H9 (cell line): ENCODE results near the gene ZNF14. TPM values are rescaled to one million over a fixed set of nuclear protein-coding genes. Genes with fewer than 3 reads are reported as not detected.
"Not testable (repeated sequence)": the region's sequence is repeated elsewhere in the genome, so short reads cannot be mapped to it uniquely, and the experiment has no call there.

ENCODE experiments used
- DNase-seq: peaks from one replicate; pipeline ENCODE4 v3.0.0-alpha.2; 2017
- H2AFZ ChIP-seq: one replicate; pipeline ENCODE4 v1.6.1; 2013; ENCODE audit warnings: mild to moderate bottlenecking, low read length, control low read depth, moderate library complexity
- H2AK5ac ChIP-seq: 2 replicates; pipeline ENCODE4 v1.6.1; 2013; ENCODE audit warnings: low read length, control low read depth, mixed read lengths; ENCODE audit not compliant: insufficient read length
- H2BK120ac ChIP-seq: one replicate; pipeline ENCODE4 v1.6.1; 2013; ENCODE audit warnings: low read depth, mild to moderate bottlenecking, low read length, control low read depth, inconsistent platforms; ENCODE audit not compliant: poor library complexity, severe bottlenecking
- H2BK12ac ChIP-seq: 2 replicates; pipeline ENCODE4 v1.6.1; 2013; ENCODE audit warnings: low read length, control low read depth, mixed read lengths, low read depth; ENCODE audit not compliant: insufficient read length
- H2BK15ac ChIP-seq: 2 replicates; pipeline ENCODE4 v1.6.1; 2013; ENCODE audit warnings: low read depth, low read length, control low read depth
- H2BK20ac ChIP-seq: one replicate; pipeline ENCODE4 v1.6.1; 2013; ENCODE audit warnings: low read depth, mild to moderate bottlenecking, low read length, control low read depth, inconsistent platforms; ENCODE audit not compliant: poor library complexity, severe bottlenecking
- H2BK5ac ChIP-seq: 2 replicates; pipeline ENCODE4 v1.6.1; 2013; ENCODE audit warnings: low read length, control low read depth, mixed read lengths; ENCODE audit not compliant: insufficient read length
- H3K14ac ChIP-seq: 2 replicates; pipeline ENCODE4 v1.6.1; 2013; ENCODE audit warnings: low read length, control low read depth; ENCODE audit not compliant: insufficient read depth
- H3K18ac ChIP-seq: 2 replicates; pipeline ENCODE4 v1.6.1; 2013; ENCODE audit warnings: low read depth, mild to moderate bottlenecking, mixed read lengths, low read length, control low read depth; ENCODE audit not compliant: insufficient read length
- H3K23ac ChIP-seq: 2 replicates; pipeline ENCODE4 v1.6.1; 2013; ENCODE audit warnings: low read length, control low read depth, mixed read lengths, low read depth; ENCODE audit not compliant: insufficient read length
- H3K23me2 ChIP-seq: 2 replicates; pipeline ENCODE4 v1.6.1; 2013; ENCODE audit warnings: low read depth, mild to moderate bottlenecking, mixed read lengths, low read length, control low read depth; ENCODE audit not compliant: insufficient read length, poor library complexity, severe bottlenecking
- H3K27ac ChIP-seq: 2 replicates; pipeline ENCODE4 v1.5.1; 2013; ENCODE audit warnings: low read length, control low read depth, mixed read lengths, low read depth; ENCODE audit not compliant: insufficient read length
- H3K27me3 ChIP-seq: 2 replicates; pipeline ENCODE4 v1.6.1; 2013; ENCODE audit warnings: low read length, control low read depth, inconsistent platforms; ENCODE audit not compliant: insufficient read depth
- H3K4ac ChIP-seq: 2 replicates; pipeline ENCODE4 v1.6.1; 2013; ENCODE audit warnings: low read depth, mild to moderate bottlenecking, control low read depth, inconsistent platforms, low read length, moderate library complexity
- H3K4me1 ChIP-seq: 2 replicates; pipeline ENCODE4 v1.6.1; 2013; ENCODE audit warnings: low read length, control low read depth, inconsistent platforms; ENCODE audit not compliant: insufficient read depth
- H3K4me2 ChIP-seq: 2 replicates; pipeline ENCODE4 v1.6.1; 2013; ENCODE audit warnings: low read length, control low read depth, mixed read lengths; ENCODE audit not compliant: insufficient read length, insufficient read depth
- H3K56ac ChIP-seq: 2 replicates; pipeline ENCODE4 v1.6.1; 2013; ENCODE audit warnings: low read depth, mild to moderate bottlenecking, mixed read lengths, low read length, control low read depth; ENCODE audit not compliant: insufficient read length
- H3K79me1 ChIP-seq: 2 replicates; pipeline ENCODE4 v1.6.1; 2013; ENCODE audit warnings: low read depth, mild to moderate bottlenecking, moderate library complexity, low read length, control low read depth, inconsistent platforms; ENCODE audit not compliant: insufficient read depth, poor library complexity, severe bottlenecking
- H3K79me2 ChIP-seq: 2 replicates; pipeline ENCODE4 v1.6.1; 2013; ENCODE audit warnings: low read length, control low read depth, inconsistent platforms; ENCODE audit not compliant: insufficient read depth
- H3K9ac ChIP-seq: 2 replicates; pipeline ENCODE4 v1.6.1; 2013; ENCODE audit warnings: low read length, control low read depth, mixed read lengths; ENCODE audit not compliant: insufficient read length; ENCODE audit errors: extremely low read depth
- H3K9me3 ChIP-seq: one replicate; pipeline ENCODE4 v1.6.1; 2013; ENCODE audit warnings: low read depth, low read length, inconsistent platforms; ENCODE audit not compliant: control insufficient read depth
- H3T11ph ChIP-seq: one replicate; pipeline ENCODE4 v1.6.1; 2013; ENCODE audit warnings: mild to moderate bottlenecking, low read length, control low read depth, inconsistent platforms
- H4K20me1 ChIP-seq: one replicate; pipeline ENCODE4 v1.6.1; 2013; ENCODE audit not compliant: control insufficient read depth, insufficient read length, insufficient read depth
- H4K5ac ChIP-seq: 2 replicates; pipeline ENCODE4 v1.6.1; 2013; ENCODE audit warnings: low read depth, mild to moderate bottlenecking, mixed read lengths, low read length, control low read depth; ENCODE audit not compliant: insufficient read length
- H4K8ac ChIP-seq: replicated peaks from 2 replicates; pipeline ENCODE4 v1.6.1; 2013; ENCODE audit warnings: low read length, control low read depth, mixed read lengths, low read depth; ENCODE audit not compliant: insufficient read length
- H4K91ac ChIP-seq: 2 replicates; pipeline ENCODE4 v1.6.1; 2013; ENCODE audit warnings: low read depth, mild to moderate bottlenecking, moderate library complexity, mixed read lengths, low read length, control low read depth; ENCODE audit not compliant: insufficient read length
- H3K27ac Mint-ChIP-seq, 3 experiments: 2 replicates in 2 of 3; 3 replicates in 1 of 3; pipeline ENCODE4 v1.8.0; 2020 to 2021; ENCODE audit warnings: mixed read lengths in 3 of 3, mild to moderate bottlenecking in 1 of 3, moderate library complexity in 1 of 3
- H3K27me3 Mint-ChIP-seq: 2 replicates; pipeline ENCODE4 v1.8.0; 2021; ENCODE audit warnings: low read depth, mild to moderate bottlenecking, moderate library complexity, mixed read lengths
- H3K36me3 Mint-ChIP-seq, 3 experiments: 2 replicates in 2 of 3; 3 replicates in 1 of 3; pipeline ENCODE4 v1.8.0; 2020 to 2021; ENCODE audit warnings: low read depth in 3 of 3, mixed read lengths in 3 of 3; ENCODE audit not compliant: insufficient read depth in 1 of 3
- H3K4me1 Mint-ChIP-seq, 2 experiments: 2 replicates each; pipeline ENCODE4 v1.8.0; 2020; ENCODE audit warnings: mixed read lengths in 2 of 2
- H3K4me3 Mint-ChIP-seq, 2 experiments: 2 replicates in 1 of 2; 3 replicates in 1 of 2; pipeline ENCODE4 v1.8.0; 2020 to 2021; ENCODE audit warnings: mild to moderate bottlenecking in 2 of 2, mixed read lengths in 2 of 2, moderate library complexity in 1 of 2
- H3K9me3 Mint-ChIP-seq, 2 experiments: 2 replicates in 1 of 2; 3 replicates in 1 of 2; pipeline ENCODE4 v1.8.0; 2020; ENCODE audit warnings: mild to moderate bottlenecking in 2 of 2, mixed read lengths in 2 of 2, moderate library complexity in 1 of 2
- CTCF ChIP-seq: fragments of 200-600 bp; sonication (generic); conservative IDR thresholded peaks from 3 replicates; pipeline ENCODE4 v1.8.0; 2021; ENCODE audit warnings: antibody characterized with exemption, mild to moderate bottlenecking
- WGBS: extraction: QIAGEN DNeasy Blood & Tissue Kit; methylation state at CpG from one replicate; pipeline ENCODE4 v1.1.7; 2013; ENCODE audit warnings: missing lambda C conversion rate, low lambda C conversion rate, mixed read lengths; ENCODE audit not compliant: insufficient read length; ENCODE audit errors: extremely low coverage; 5-methylcytosine and 5-hydroxymethylcytosine counted together
- total RNA-seq: library from RNA; stranded (reverse); gene quantifications from 2 replicates; pipeline ENCODE4 v1.2.1, GENCODE V29; 2021

Gene ZNF14
- total RNA-seq, 1 experiment from 2014 or later: 8.3 TPM

GRCh38 chr19:19668230-19669012, 64.5 kb downstream of the ZNF14 start, which contains the start of gene ZNF101:
Gene ZNF101, plus strand, starts transcription at chr19:19668839. Its CDS starts 125 bp downstream, at chr19:19668964.
- Histone ChIP-seq H3K79me2 (peaks cover 11% of the 10 kb centered on the region; the same call in 1 of the 2 replicates), H3K4ac (no peak within 1 kb of the TSS; the same call in 1 of the 2 replicates), H3K23me2 (peaks cover 16% of the 10 kb centered on the region), H2BK20ac (no peak within 1 kb of the TSS), H4K5ac (no peak within 1 kb of the TSS), H3K27ac (peak within 1 kb of the TSS; percentile 27), H3K4me2 (peak within 1 kb of the TSS; percentile 64), H3K9me3 (no peaks in the 10 kb centered on the region), H3K9ac (peak within 1 kb of the TSS; percentile 73), H3K79me1 (peaks cover 5% of the 10 kb centered on the region), H2BK12ac (no peak within 1 kb of the TSS), H3K4me1 (peaks cover 4% of the 10 kb centered on the region; the same call in 1 of the 2 replicates), H2BK5ac (no peak within 1 kb of the TSS), H3K27me3 (no peaks in the 10 kb centered on the region), H3K56ac (no peak within 1 kb of the TSS), H2AFZ (no peak within 1 kb of the TSS), H2BK15ac (no peak within 1 kb of the TSS), H2BK120ac (no peak within 1 kb of the TSS), H4K91ac (no peak within 1 kb of the TSS), H3K18ac (peak within 1 kb of the TSS; percentile 45), H4K20me1 (no peaks in the 10 kb centered on the region), H3K14ac (peak within 1 kb of the TSS; percentile 66), H3K23ac (no peak within 1 kb of the TSS), H2AK5ac (no peak within 1 kb of the TSS), H3T11ph (no peak within 1 kb of the TSS), H4K8ac (no peak within 1 kb of the TSS)
- peak; percentile 98 for DNase-seq
- no peaks in the 10 kb centered on the region for H3K27me3 Mint-ChIP-seq
- H3K36me3 Mint-ChIP-seq: peaks cover 16 to 28% (median 27%) of the 10 kb centered on the region in 3 experiments
- H3K27ac Mint-ChIP-seq: peak within 1 kb of the TSS; percentile 82 to 99 (median 97)
- H3K4me3 Mint-ChIP-seq: peak within 1 kb of the TSS; percentile 81 to 92
- H3K9me3 Mint-ChIP-seq: peaks cover 0 to 3% of the 10 kb centered on the region in 2 experiments; a peak in 2 of 5 replicates
- peaks cover 23 to 25% of the 10 kb centered on the region in 2 experiments for H3K4me1 Mint-ChIP-seq
- TF ChIP-seq CTCF: no peak
- no CpG with 5 or more reads among the region's 36 CpGs for WGBS

- H3K9ac ChIP-seq, H2AK5ac ChIP-seq, H2BK15ac ChIP-seq, H4K20me1 ChIP-seq, H4K5ac ChIP-seq, H3K4me1 ChIP-seq, H2BK5ac ChIP-seq, H3K79me1 ChIP-seq, H3K56ac ChIP-seq, H3K18ac ChIP-seq, H3K14ac ChIP-seq, H3K27ac Mint-ChIP-seq, H2BK120ac ChIP-seq, H3K23ac ChIP-seq, H2AFZ ChIP-seq, H3K9me3 Mint-ChIP-seq, H3K4me2 ChIP-seq, H3K4ac ChIP-seq, H3K27ac ChIP-seq, H4K8ac ChIP-seq, H2BK12ac ChIP-seq, H4K91ac ChIP-seq, H3K27me3 ChIP-seq, H2BK20ac ChIP-seq, DNase-seq, H3K27me3 Mint-ChIP-seq, H3K9me3 ChIP-seq, H3T11ph ChIP-seq: not testable (repeated sequence)
- Histone ChIP-seq H3K23me2 (peaks cover 16% of the 10 kb centered on the region), H3K79me2 (peaks cover 22% of the 10 kb centered on the region; the same call in 1 of the 2 replicates)
- Mint-ChIP-seq H3K4me3 (peak overlapping the region in 1 of 2 experiments; percentile 40; a peak in 1 of 5 replicates), H3K4me1 (peaks cover 36% of the 10 kb centered on the region in 2 experiments), H3K36me3 (peaks cover 10 to 15% (median 13%) of the 10 kb centered on the region in 3 experiments)
- no CpG with 5 or more reads among the region's 22 CpGs for WGBS
Measured at GRCh38 chr19:19665420-19665948, 67.4 kb downstream of the ZNF14 start.
